Activated T-cell treated with anti-CD3 and anti-CD28 coated beads, Interleukin-2, amount 50 U/mL, for 4 hours (primary cell): ENCODE data around the gene BAK1. TPM values are rescaled to one million over a fixed set of nuclear protein-coding genes. Genes with fewer than 3 reads are reported as not detected.
A peak's percentile ranks its signal among the peaks of the same experiment; 100 is the strongest.
"Not testable (repeated sequence)": the region's sequence is repeated elsewhere in the genome, so short reads cannot be mapped to it uniquely, and the experiment has no call there.

Experiments used
- ATAC-seq, 2 donors: fragments of 200-7000 bp; cut with Tn5 transposase; one replicate each; pipeline ENCODE4 v1.10.0; 2021
- DNase-seq: peaks from one replicate; pipeline ENCODE4 v3.0.0-alpha.2; 2020
- H3K27me3 Mint-ChIP-seq: one replicate; pipeline ENCODE4 v1.8.0; 2021; ENCODE audit warnings: low read depth, mixed read lengths
- H3K36me3 Mint-ChIP-seq: one replicate; pipeline ENCODE4 v1.8.0; 2022; ENCODE audit warnings: mixed read lengths; ENCODE audit not compliant: insufficient read depth
- H3K4me1 Mint-ChIP-seq: one replicate; pipeline ENCODE4 v1.8.0; 2021; ENCODE audit warnings: low read depth, mixed read lengths
- H3K4me3 Mint-ChIP-seq: one replicate; pipeline ENCODE4 v1.8.0; 2021; ENCODE audit warnings: mild to moderate bottlenecking, moderate library complexity, mixed read lengths
- H3K9me3 Mint-ChIP-seq: one replicate; pipeline ENCODE4 v1.8.0; 2021; ENCODE audit warnings: mixed read lengths
- total RNA-seq, 3 donors: library from RNA; stranded (reverse); gene quantifications; one replicate each; pipeline ENCODE4 v1.2.1, GENCODE V29; 2021

BAK1 gene
- total RNA-seq, 3 donors from 2014 or later, result 42.1 to 52.0 (median 49.8) TPM

DNA sequence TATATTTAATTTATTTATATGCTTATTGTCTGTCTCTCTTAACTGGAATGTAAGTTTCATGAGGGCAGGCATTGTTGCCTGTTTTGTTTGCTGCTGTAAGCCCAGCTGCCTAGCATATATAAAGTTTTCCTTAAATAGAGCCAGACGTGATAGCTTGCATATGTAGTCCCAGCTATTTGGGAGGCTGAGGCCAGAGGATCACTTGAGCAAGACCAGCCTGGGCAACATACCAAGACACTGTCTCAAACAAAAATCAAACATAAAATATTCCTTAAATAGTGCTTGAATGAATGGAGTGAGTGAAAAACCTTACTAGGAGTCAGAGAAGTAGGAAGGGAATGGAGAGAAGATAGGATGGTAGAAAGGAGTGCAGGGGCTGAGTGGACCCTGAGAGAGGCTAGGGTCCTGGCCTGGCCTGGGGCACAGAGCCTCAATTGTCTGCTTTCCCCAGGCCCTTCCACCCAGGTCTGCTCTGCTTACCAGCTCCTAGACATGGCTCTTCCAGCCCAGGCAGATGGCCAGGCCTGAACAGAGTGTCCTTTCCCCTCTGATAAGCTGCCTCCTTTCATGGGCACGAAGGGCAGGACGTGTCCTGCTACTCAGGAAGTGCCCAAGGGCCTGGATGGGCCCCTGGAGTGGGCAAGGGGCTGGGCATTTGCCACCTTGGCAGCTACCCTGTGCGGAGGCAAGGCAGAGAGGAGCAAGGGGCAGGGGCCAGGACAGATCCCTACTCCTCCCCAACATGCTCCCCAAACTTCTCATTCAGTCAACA, 17.7 kb upstream of the BAK1 start:
- H3K4me1 Mint-ChIP-seq, result peaks cover 10% of the 10 kb centered on the region

DNA sequence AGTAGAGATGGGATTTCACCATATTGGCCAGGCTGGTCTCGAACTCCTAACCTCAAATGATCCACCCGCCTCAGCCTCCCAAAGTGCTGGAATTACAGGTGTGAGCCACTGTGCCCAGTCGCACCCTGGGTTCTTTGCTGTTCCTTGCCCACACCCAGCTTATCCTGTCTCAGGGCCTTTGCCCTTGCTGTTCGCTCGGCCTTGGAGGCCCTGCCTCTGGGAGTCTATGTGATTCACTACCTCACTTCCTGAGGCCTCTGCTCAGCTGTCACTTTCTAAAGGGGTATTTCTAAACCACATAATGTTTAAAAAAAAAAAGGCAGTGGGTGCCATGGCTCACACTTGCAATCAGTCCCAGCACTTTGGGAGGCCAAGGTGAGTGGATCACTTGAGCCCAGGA, 16.8 kb upstream of the BAK1 start:
- not testable (repeated sequence) for H3K27me3 Mint-ChIP-seq, H3K36me3 Mint-ChIP-seq, H3K9me3 Mint-ChIP-seq, DNase-seq, H3K4me3 Mint-ChIP-seq
- peak; percentile 52 to 56 for ATAC-seq
- H3K4me1 Mint-ChIP-seq, result peaks cover 17% of the 10 kb centered on the region

More for the DNA sequence above, 17.7 kb upstream of the BAK1 start:
- no peaks in the 10 kb centered on the region for H3K36me3 Mint-ChIP-seq
- ATAC-seq, result no peak
- H3K27me3 Mint-ChIP-seq, result no peaks in the 10 kb centered on the region
- H3K9me3 Mint-ChIP-seq, result no peaks in the 10 kb centered on the region
- no peak for DNase-seq
- H3K4me3 Mint-ChIP-seq, result no peak overlapping the region

DNA sequence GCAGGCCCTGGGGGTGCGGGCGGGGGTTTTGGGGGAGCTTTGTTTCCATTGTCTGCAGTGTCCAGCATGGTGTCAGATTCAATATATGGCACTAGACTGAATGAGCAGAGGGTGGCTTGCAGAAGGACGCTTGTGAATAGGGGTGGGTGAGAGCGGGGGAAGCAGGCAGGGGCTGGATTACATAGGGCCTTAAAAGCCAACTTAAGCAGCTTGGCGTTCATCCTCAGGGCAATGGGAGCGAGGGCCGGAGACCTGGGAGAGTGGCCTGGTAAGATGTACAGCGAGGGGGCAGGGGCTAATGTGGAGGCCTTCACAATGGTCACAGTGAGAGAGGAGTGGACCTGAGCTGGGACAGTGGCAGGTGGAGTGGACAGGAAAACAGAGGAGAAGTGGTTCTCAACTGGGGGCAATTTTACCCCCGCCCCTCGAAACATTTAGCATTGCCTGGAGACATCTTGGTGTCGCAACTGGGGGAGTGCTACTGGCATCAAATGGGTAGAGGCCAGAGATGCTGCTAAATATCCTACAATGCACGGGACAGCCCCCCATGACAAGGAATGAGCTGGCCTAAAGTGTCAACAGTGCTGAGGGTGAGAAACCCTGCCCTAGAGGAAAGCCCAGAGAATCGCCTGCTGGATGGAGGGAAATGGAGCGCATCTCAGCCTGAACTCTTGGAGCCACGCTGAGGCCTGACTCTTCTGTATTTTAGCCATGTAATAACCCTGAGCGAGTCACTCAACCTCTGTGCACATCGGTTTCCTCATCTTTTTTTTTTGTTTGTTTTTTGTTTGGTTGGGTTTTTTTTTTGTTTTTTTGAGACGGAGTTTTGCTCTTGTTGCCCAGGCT, 15.1 kb upstream of the BAK1 start:
- H3K27me3 Mint-ChIP-seq, result no peaks in the 10 kb centered on the region
- peaks cover 26% of the 10 kb centered on the region for H3K4me1 Mint-ChIP-seq
- no peak for DNase-seq
- no peak for ATAC-seq
- no peaks in the 10 kb centered on the region for H3K36me3 Mint-ChIP-seq
- H3K4me3 Mint-ChIP-seq, result no peak overlapping the region
- no peaks in the 10 kb centered on the region for H3K9me3 Mint-ChIP-seq

DNA sequence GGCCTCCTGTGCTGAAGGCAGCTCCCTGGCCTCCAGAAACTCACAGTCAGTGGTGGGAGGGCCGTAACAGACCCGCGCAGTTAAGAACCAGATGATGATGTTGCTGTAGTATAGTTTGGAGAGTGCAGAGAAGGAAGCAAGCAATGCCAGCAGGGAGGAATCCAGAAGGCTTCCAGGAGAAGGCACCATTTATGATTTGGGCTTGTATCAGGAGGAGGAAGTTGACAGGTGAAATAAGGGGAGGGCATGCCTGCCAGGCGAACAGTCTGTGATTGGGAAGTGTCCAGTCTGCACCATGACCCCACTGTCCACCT, 13.3 kb upstream of the BAK1 start:
- H3K36me3 Mint-ChIP-seq, result no peaks in the 10 kb centered on the region
- ATAC-seq, result no peak

DNA sequence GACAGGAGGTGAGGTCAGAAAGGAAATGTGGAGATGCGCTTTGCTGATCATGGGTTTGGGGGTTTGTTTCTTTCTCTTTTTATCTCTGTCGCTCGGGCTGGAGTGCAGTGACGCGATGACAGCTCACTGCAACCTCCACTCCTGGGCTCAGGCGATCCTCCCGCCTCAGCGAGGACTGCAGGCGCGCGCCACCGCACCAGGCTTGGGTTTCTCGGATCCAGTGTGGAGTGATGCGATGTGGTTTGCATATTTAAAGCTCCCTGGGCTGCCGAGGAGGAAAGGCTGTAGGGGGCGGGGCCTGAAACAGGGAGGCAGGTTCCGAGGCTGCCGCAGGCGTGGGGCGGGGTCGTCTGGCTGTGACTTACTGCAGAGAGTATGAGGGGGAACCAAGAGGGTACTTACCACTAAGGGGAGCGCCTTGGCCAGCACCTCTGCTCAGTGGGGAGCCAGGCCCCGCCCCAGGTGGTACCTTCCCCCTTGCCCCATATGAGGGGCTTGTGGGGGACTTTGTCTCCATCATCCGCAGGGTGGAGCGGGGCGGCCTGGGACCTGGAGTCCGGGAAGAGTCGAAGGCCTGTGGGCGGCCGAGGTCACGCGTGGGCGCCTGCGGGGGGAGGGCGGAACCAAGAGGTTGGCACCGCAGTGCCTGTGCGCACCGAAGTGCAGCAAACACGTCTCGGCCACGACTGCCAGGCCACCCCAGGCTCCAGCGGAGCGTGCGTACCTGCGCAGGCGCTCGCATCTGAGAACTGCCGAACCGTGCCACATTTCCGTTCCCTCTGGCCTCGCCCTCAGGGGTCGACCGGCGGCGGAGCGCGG, 12.7 kb upstream of the BAK1 start:
- Mint-ChIP-seq H3K27me3 (no peaks in the 10 kb centered on the region), H3K9me3 (no peaks in the 10 kb centered on the region), H3K4me3 (peak overlapping the region; percentile 73), H3K36me3 (no peaks in the 10 kb centered on the region), H3K4me1 (peaks cover 26% of the 10 kb centered on the region)
- DNase-seq (peak; percentile 45), ATAC-seq (peak; percentile 64 to 66)

More for the DNA sequence above, 13.3 kb upstream of the BAK1 start:
- no peaks in the 10 kb centered on the region for H3K27me3 Mint-ChIP-seq
- DNase-seq, result no peak
- H3K4me1 Mint-ChIP-seq, result peaks cover 26% of the 10 kb centered on the region
- peak overlapping the region; percentile 73 for H3K4me3 Mint-ChIP-seq
- H3K9me3 Mint-ChIP-seq, result no peaks in the 10 kb centered on the region

DNA sequence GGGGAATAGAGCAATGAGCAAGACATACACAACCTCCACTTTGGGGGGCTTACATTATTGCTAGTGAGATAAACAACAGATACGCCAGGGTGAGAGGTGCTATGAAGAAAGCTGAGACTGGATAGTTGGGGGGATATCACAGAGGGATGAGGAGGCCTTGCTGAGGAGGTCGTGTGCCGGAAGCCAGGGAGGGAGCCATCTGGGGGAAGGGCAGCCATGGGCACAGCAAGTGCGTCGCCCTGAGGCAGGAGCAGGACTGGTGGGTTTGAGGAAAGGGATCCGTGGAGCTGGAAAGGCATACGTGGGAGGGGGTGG, 12.2 kb upstream of the BAK1 start:
- DNase-seq (no peak), ATAC-seq (no peak)
- Mint-ChIP-seq H3K4me1 (peaks cover 26% of the 10 kb centered on the region), H3K9me3 (no peaks in the 10 kb centered on the region), H3K36me3 (no peaks in the 10 kb centered on the region), H3K27me3 (no peaks in the 10 kb centered on the region), H3K4me3 (peak overlapping the region; percentile 5)

DNA sequence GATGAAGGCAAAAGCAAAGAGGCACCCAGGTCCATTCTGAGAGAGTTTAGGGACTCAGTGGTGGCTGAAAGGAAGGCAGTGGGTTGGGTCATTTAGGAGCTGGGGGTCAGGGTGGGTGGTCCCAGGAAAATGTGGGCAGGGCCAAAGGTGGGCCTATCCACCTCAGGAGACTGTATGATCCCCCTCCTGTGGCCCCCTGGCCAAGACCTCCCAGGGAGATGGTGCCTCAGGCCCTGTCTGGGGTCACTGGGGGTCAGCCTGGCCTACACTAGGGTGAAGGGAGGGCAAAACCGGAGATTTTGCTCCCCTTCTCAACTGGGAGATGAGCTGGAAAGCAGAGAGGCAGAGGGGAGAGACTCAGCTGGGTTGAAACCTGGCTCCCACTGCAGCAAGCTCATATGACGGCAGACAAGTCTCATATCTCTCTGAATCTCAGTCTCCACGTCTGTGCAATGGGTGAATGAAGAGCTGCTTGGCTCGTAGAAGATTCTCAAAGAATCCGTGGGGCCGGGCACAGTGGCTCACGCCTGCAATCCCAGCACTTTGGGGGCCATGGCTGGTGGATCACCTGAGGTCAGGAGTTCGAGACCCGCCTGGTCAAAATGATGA, 11.5 kb upstream of the BAK1 start:
- Mint-ChIP-seq H3K4me1 (peaks cover 26% of the 10 kb centered on the region), H3K36me3 (no peaks in the 10 kb centered on the region), H3K27me3 (no peaks in the 10 kb centered on the region), H3K9me3 (no peaks in the 10 kb centered on the region), H3K4me3 (no peak overlapping the region)
- DNase-seq, result no peak
- no peak for ATAC-seq

DNA sequence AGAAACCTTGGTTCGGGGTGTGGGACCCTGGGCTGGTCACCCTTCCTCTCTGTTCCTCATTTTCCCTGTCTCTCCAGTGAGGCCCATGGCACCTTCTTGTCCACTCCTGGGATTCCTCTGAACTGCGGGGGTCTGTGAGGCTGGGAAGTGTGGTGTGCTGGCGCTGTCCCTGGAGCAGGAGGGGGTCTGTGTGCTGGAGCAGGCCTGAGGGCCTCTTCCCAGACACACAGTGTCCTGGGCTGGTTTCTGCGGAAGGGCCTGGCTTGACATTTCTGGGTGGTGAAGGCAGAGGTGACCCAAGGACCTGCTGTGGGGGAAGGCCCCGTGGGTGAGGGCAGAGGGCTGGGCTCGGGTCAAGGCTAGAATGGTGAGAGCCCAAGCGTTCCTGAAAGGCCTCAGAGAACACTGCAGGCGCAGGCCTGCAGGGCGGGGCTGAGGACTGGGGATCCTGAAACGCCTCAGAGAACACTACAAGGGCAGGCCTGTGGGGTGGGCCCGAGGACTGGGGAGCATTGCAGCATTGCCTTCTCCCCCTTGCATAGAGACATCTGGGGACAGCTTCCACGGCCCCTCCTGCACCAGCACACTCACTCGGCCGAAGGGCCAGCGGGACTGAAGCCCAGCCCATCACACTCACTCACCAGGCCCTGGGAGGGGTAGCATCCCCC, 10.6 kb upstream of the BAK1 start:
- no peak overlapping the region for H3K4me3 Mint-ChIP-seq
- peaks cover 32% of the 10 kb centered on the region for H3K4me1 Mint-ChIP-seq
- no peaks in the 10 kb centered on the region for H3K9me3 Mint-ChIP-seq
- no peaks in the 10 kb centered on the region for H3K36me3 Mint-ChIP-seq
- ATAC-seq (no peak), DNase-seq (no peak)
- H3K27me3 Mint-ChIP-seq, result no peaks in the 10 kb centered on the region

DNA sequence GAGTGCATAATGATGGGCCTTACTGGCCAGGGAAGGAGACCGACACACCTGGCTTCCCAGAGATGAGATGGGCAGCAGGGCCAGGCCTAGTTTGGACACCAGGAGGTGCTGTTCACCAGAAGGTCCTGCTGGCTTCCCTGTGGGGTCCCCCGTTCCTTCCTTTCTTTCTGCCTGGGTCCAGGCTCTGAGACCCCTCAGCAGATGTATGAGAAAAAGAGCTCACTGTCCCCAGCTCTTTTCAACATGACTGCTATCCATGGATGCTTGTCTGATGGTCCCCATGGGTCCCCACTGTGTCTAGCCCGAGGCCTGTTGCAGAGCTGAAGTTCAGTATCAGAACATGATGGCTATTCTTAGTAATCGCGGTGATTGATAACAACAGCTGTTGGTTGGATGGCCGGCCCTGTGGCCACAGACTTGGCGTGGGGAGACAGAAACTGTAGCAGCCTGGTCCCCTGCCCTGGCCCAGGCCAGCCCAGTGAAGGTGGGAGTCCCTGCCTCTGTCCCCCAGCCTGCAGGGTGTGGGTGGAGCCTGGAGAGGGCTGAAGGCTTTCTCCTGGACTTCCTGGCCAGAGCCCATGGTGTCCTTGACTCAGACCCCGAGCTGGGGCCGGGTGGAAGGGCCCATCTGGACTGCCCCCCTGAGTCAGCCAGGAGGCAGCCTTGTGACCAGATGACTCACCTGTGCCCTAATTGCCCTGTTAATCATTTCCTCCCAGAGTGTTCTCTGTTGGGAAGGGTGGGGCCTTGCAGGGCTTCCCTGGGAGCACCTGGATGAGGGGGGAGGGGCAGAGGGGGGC, 9.9 kb upstream of the BAK1 start:
- no peaks in the 10 kb centered on the region for H3K27me3 Mint-ChIP-seq
- H3K36me3 Mint-ChIP-seq, result no peaks in the 10 kb centered on the region
- H3K9me3 Mint-ChIP-seq, result no peaks in the 10 kb centered on the region
- peak in 1 of 2 donors; percentile 13 for ATAC-seq
- DNase-seq, result peak; percentile 43
- H3K4me3 Mint-ChIP-seq, result no peak overlapping the region
- H3K4me1 Mint-ChIP-seq, result peaks cover 37% of the 10 kb centered on the region

DNA sequence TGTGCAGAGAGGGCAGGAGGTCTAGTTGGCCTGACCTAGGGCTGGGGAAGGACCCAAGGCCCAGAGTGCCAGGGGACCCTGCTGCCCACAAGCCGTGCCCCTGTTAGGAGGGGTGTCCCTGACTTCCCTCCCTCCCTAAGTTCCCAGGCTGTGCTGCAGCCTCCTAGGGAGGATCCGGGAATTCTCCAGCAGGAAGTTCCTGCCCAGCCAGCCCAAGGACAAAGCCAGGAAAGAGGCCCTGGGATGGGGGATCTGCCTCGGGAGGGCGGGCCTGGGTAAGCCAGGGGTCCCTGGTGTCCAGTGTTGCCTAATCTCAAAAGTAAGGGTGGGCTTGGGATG, 9.3 kb upstream of the BAK1 start:
- ATAC-seq (no peak), DNase-seq (no peak)
- no peaks in the 10 kb centered on the region for H3K9me3 Mint-ChIP-seq
- H3K4me1 Mint-ChIP-seq, result peaks cover 42% of the 10 kb centered on the region
- H3K36me3 Mint-ChIP-seq, result no peaks in the 10 kb centered on the region
- no peak overlapping the region for H3K4me3 Mint-ChIP-seq
- H3K27me3 Mint-ChIP-seq, result no peaks in the 10 kb centered on the region

DNA sequence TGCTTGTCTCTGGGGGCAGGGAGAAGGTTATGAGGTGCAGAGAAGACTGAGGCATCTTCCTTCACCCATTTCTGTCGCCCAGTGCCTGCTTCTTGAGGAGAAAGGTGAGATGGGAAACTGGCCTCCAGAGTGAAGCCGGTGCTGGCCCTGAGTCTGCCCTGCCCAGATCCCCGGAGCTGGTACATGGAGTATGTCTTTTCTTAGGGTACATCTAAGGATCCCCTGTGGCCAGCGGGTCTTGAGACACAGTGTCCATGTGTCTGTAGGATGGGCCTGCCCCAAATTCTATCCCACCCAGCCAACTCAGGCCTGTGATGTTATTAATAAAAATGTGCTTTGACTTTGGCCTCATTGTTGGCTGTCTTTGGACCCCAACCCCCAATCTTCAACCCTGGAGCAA, 8.8 kb upstream of the BAK1 start:
- ATAC-seq (no peak), DNase-seq (no peak)
- Mint-ChIP-seq H3K9me3 (no peaks in the 10 kb centered on the region), H3K4me1 (peaks cover 42% of the 10 kb centered on the region), H3K36me3 (no peaks in the 10 kb centered on the region), H3K27me3 (no peaks in the 10 kb centered on the region), H3K4me3 (no peak overlapping the region)

DNA sequence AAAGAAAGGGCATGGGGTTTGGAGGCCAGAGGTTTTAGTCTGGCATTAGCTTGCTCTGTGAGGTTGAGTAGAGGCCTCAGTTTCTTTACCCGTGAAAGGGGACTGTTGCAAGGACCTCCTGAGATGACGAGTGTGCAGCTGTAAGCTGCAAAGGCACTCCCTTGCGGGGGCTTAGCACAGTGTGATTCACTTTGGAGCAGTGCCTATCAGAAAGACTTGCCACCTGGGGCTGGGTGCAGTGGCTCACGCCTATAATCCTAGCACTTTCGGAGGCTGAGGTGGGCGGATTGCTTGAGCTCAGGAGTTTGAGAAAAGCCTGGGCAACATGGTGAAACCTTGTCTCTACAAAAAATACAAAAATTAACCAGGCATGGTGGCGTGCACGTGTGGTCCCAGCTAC, 7.5 kb upstream of the BAK1 start:
- H3K36me3 Mint-ChIP-seq, result no peaks in the 10 kb centered on the region
- no peak for DNase-seq
- no peaks in the 10 kb centered on the region for H3K9me3 Mint-ChIP-seq
- H3K4me1 Mint-ChIP-seq, result peaks cover 32% of the 10 kb centered on the region
- no peak for ATAC-seq
- no peak overlapping the region for H3K4me3 Mint-ChIP-seq
- H3K27me3 Mint-ChIP-seq, result no peaks in the 10 kb centered on the region

DNA sequence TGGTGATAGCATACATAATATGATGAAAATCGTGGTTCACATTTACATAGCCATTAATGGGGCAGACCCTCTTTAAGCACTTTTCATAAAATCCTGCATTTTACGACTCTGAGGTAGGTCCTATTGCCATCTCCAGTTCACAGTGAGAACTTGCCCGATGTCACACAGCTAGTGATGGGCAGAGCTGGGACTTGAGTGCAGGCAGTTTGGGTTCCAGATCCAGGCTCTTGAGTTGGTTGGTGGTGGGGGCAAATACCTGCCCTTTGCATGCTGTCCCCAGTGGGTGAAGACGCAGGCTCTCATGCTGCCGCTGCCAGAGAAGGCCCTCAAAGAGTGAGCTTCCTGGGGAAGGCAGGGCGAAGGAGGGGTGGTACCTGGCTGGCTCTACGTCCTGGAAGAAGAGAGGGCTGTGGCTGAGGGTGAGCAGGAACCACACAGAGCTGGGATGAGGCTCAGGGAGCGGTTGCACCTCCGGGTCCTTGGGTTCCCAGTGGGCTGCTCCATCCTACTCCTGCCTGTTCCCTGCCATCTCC, 6.1 kb upstream of the BAK1 start:
- Mint-ChIP-seq H3K27me3 (no peaks in the 10 kb centered on the region), H3K9me3 (no peaks in the 10 kb centered on the region), H3K4me1 (peaks cover 23% of the 10 kb centered on the region), H3K36me3 (no peaks in the 10 kb centered on the region), H3K4me3 (peak overlapping the region; percentile 62)
- DNase-seq (no peak), ATAC-seq (no peak)
